Right lobe of liver (tissue), 6 donors: ENCODE data around the gene ASTN1. TPM values are rescaled to one million over a fixed set of nuclear protein-coding genes. Genes with fewer than 3 reads are reported as not detected.
A peak's percentile ranks its signal among the peaks of the same experiment; 100 is the strongest.

Experiments
- ATAC-seq, 4 donors: fragments of 200-7000 bp; cut with Tn5 transposase; one replicate each; pipeline ENCODE4 v1.9.1; 2020; ENCODE audit warnings: mild to moderate bottlenecking in 4 of 4, moderate library complexity in 4 of 4
- DNase-seq, 3 donors: peaks; one replicate each; pipeline ENCODE4 v3.0.0-alpha.2; 2020
- H3K27ac ChIP-seq, 3 donors: fragments of 200-600 bp; one replicate each; pipeline ENCODE4 v1.8.0; 2022
- H3K27me3 ChIP-seq, 2 donors: fragments of 200-600 bp; one replicate each; pipeline ENCODE4 v1.8.0; 2022
- H3K36me3 ChIP-seq, 4 donors: fragments of 200-600 bp; sonication (generic) in 1 of 4; one replicate each; pipeline versions ENCODE4 v1.5.1 to v1.8.0; 2017 to 2022; ENCODE audit warnings: control low read depth in 1 of 4
- H3K4me1 ChIP-seq, 4 donors: fragments of 200-600 bp; sonication (generic) in 1 of 4; one replicate each; pipeline versions ENCODE4 v1.5.1 to v1.8.0; 2017 to 2022; ENCODE audit warnings: control low read depth in 1 of 4
- H3K4me3 ChIP-seq, 3 donors: fragments of 200-600 bp; one replicate each; pipeline ENCODE4 v1.8.0; 2022
- H3K9me3 ChIP-seq, 4 donors: fragments of 200-600 bp; sonication (generic) in 1 of 4; one replicate each; pipeline versions ENCODE4 v1.5.1 to v1.8.0; 2017 to 2022; ENCODE audit warnings: control low read depth in 1 of 4
- POLR2A ChIP-seq: fragments of 450-650 bp; IDR thresholded peaks from one replicate; pipeline ENCODE4 v1.6.1; 2017; ENCODE audit warnings: antibody characterized with exemption, mild to moderate bottlenecking
- WGBS: methylation state at CpG from one replicate; pipeline ENCODE4 v1.1.6; 2018; ENCODE audit warnings: low coverage, low lambda C conversion rate; ENCODE audit not compliant: insufficient coverage; ENCODE audit errors: missing lambda C conversion rate; 5-methylcytosine and 5-hydroxymethylcytosine counted together
- intact Hi-C, 2 donors: fragments of 100-400 bp; cut with DNase I; formaldehyde crosslinking; loops; one replicate each; pipeline versions ENCODE4 v1.11.2 to v1.14.1; 2022
- total RNA-seq, 6 experiments: library from RNA; depleted of rRNA in 2 of 6; stranded (reverse); fragments of >200 nt in 2 of 6; fragmentation: NEBNext Ultra II Directional in 3 of 6; extraction: Animal tissue kit (Norgen Biotek cat#: 25700) in 3 of 6; gene quantifications; one replicate each; pipeline versions ENCODE4 v1.1.0 to v1.2.4, GENCODE V29; 2016 to 2023
- TF ChIP-seq, protein P1 (sequence below), 4 donors: fragments of 200-600 bp in 3 of 4; fragments of 450-650 bp in 1 of 4; IDR thresholded peaks; one replicate each; pipeline versions ENCODE4 v1.5.1 to v1.8.0; 2016 to 2022; ENCODE audit warnings: antibody characterized with exemption in 4 of 4, mild to moderate bottlenecking in 2 of 4
- donor health status: DM: no; HTN: yes; CAD: no.
- donor health status: DM: no; HTN: no; CAD: no.
- donor health status: DM: no; HTN: no; CAD: no.
- donor health status: DM: no; HTN: yes; CAD: no.
- donor health status: DM: no; HTN: yes; CAD: no.

The ASTN1 gene
- total RNA-seq, 6 experiments from 2014 or later, result 0.06 to 0.78 (median 0.18) TPM

DNA sequence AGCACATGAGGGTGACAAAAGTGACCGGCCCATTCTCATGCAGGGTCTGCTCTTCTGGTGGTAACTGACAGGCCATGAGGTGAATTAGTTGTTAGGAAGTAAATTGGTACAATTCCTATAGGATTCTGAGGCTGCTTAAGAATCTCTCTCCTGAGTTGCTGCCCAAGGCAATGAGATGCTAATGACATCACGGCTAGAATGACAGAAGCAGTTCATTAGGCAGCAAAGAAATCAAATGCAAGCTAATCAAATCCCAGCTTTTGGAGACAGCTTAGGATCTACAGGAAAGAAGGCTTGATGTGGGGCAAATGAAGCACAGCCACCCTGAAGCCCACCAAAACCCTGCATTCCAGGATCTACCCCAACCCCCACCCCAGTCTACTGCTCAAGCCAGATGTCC lies 265.2 kb downstream of the ASTN1 start:
- ATAC-seq (no peak), DNase-seq (no peak)
- intact Hi-C loops, result loop anchor here in 1 of 2 donors (10.0 kb wide), 1 partner anchor 275 kb away; the partner anchor contains the start of gene BRINP2
- Histone ChIP-seq H3K4me1 (peaks cover 0 to 5% (median 0%) of the 10 kb centered on the region in 4 donors), H3K9me3 (no peaks in the 10 kb centered on the region), H3K4me3 (no peak overlapping the region), H3K36me3 (no peaks in the 10 kb centered on the region), H3K27me3 (peaks cover 0 to 4% of the 10 kb centered on the region in 2 donors), H3K27ac (no peak overlapping the region)
- 61% methylated on average over 2 of the region's 2 CpGs for WGBS
- TF ChIP-seq, protein P1, sequence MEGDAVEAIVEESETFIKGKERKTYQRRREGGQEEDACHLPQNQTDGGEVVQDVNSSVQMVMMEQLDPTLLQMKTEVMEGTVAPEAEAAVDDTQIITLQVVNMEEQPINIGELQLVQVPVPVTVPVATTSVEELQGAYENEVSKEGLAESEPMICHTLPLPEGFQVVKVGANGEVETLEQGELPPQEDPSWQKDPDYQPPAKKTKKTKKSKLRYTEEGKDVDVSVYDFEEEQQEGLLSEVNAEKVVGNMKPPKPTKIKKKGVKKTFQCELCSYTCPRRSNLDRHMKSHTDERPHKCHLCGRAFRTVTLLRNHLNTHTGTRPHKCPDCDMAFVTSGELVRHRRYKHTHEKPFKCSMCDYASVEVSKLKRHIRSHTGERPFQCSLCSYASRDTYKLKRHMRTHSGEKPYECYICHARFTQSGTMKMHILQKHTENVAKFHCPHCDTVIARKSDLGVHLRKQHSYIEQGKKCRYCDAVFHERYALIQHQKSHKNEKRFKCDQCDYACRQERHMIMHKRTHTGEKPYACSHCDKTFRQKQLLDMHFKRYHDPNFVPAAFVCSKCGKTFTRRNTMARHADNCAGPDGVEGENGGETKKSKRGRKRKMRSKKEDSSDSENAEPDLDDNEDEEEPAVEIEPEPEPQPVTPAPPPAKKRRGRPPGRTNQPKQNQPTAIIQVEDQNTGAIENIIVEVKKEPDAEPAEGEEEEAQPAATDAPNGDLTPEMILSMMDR (IDR thresholded peaks at IDR 0.05), result no peak
- TF ChIP-seq POLR2A, result no peak

DNA sequence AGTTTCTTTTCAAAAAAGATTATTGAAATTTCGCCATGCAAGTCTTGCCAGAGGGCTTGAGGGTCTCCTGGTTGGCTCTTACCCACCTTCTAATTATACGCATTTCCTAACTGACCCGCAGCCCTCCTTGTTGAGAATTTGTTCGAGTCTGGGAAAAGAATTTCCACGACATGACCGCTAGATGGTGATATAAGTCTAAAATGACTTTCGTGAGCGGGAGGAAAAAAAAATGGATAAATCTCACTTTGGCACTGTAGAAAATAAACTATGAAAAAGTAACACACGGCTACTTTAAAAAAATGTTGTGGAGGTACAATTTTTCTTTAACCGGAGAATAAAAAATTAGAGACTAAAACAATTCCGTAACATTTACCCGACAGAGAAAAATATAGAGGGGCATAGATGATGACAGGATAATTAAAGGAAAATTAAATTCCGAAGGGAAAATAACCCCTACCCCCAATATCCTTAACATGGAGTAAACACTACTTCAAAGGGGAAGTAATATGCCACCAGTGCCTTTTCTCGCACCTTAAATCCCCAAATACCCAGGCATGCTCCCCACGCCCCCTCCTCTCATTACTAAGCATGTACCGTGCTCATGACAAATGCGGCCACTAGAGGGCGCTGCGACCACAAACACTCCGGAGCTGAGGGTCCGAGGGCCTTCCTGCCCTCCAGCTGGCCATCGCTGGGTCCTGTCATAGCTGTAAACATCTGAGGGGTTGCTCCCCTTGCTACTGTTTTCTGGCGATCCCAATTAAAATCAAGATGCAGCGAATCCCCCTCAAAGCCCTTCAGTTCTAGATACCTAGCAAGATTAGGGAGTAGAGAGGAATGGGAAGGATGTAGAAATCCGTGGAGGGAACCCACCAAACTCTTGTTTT lies 266.9 kb downstream of the ASTN1 start:
- ATAC-seq (peak; percentile 68 to 79 (median 74)), DNase-seq (peak in 2 of 3 donors; percentile 34 to 55)
- H3K36me3 ChIP-seq, result no peaks in the 10 kb centered on the region
- no peak for TF ChIP-seq POLR2A
- TF ChIP-seq, protein P1 (IDR thresholded peaks at IDR 0.05), result peak; percentile 46 to 67 (median 60)
- H3K4me1 ChIP-seq, result peaks cover 0 to 5% (median 0%) of the 10 kb centered on the region in 4 donors
- peaks cover 0 to 4% of the 10 kb centered on the region in 2 donors for H3K27me3 ChIP-seq
- whole genome bisulfite sequencing, result 3% methylated on average over 25 of the region's 25 CpGs
- intact Hi-C loops, result loop anchor here in 1 of 2 donors (10.0 kb wide), 1 partner anchor 277 kb away; the partner anchor contains the start of gene BRINP2
- no peak overlapping the region for H3K4me3 ChIP-seq
- H3K9me3 ChIP-seq, result no peaks in the 10 kb centered on the region
- H3K27ac ChIP-seq, result no peak overlapping the region

DNA sequence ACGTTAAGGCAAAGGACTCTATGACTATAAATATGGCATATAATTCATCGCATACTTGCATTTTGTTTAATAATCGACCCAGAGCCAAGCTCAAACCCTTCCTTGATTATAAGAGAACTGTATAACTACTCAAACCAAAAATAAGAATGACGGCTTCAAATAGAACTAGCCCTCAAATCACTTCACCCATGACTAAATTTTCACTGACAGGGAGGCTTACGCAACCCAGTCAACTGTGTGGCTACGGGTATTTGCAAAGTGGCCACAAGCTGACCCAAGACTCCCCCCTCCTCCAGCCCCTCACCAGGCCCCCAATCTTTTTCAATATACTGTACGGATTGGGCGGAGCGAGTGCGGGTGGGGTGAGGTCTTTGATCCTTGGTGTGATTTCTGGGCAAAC lies 268.3 kb downstream of the ASTN1 start:
- DNase-seq, result no peak

DNA sequence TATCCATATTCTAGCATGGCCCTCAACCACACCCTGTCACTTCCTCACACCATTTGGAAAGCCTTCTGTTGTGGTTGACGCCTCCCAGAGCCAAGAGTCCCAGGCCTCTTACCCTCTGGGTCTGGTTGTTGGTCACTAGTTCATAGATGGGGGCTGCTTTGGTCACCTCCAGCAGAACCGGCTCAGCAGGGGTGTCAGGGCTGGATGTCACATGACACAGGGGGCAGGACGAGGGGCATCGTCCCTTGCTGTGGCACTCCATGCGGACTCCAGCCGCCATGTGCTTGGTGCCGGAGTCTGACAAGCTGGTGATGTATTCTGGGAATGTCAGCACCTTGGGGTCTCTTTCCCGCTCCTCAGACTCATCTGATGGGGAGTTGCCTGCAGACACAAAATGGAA lies 270.1 kb downstream of the ASTN1 start:
- Histone ChIP-seq H3K27ac (no peak overlapping the region), H3K4me3 (no peak overlapping the region), H3K9me3 (no peaks in the 10 kb centered on the region), H3K36me3 (no peaks in the 10 kb centered on the region), H3K27me3 (peaks cover 0 to 4% of the 10 kb centered on the region in 2 donors), H3K4me1 (peaks cover 0 to 5% (median 0%) of the 10 kb centered on the region in 4 donors)
- intact Hi-C loops, result loop anchor here in 1 of 2 donors (10.0 kb wide), 1 partner anchor 280 kb away; the partner anchor contains the start of gene BRINP2
- TF ChIP-seq, protein P1 (IDR thresholded peaks at IDR 0.05), result no peak
- no peak for TF ChIP-seq POLR2A
- ATAC-seq (no peak), DNase-seq (no peak)
- WGBS, result 66% methylated on average over 6 of the region's 8 CpGs

More for the DNA sequence above, 268.3 kb downstream of the ASTN1 start:
- no peak overlapping the region for H3K27ac ChIP-seq
- no peak overlapping the region for H3K4me3 ChIP-seq
- TF ChIP-seq, protein P1 (IDR thresholded peaks at IDR 0.05), result no peak
- no peak for TF ChIP-seq POLR2A
- ATAC-seq, result no peak
- H3K36me3 ChIP-seq, result no peaks in the 10 kb centered on the region
- 36% methylated on average over 6 of the region's 10 CpGs for WGBS
- no peaks in the 10 kb centered on the region for H3K9me3 ChIP-seq
- peaks cover 0 to 5% (median 0%) of the 10 kb centered on the region in 4 donors for H3K4me1 ChIP-seq
- H3K27me3 ChIP-seq, result peaks cover 0 to 4% of the 10 kb centered on the region in 2 donors
- intact Hi-C loops, result loop anchor here in 1 of 2 donors (10.0 kb wide), 1 partner anchor 279 kb away; the partner anchor contains the start of gene BRINP2
